Measurements from ENCODE around the gene CEP97. TPM values are rescaled to one million over a fixed set of nuclear protein-coding genes. Genes with fewer than 3 reads are reported as not detected.
"Not testable (repeated sequence)": the region's sequence is repeated elsewhere in the genome, so short reads cannot be mapped to it uniquely, and the experiment has no call there.

The CEP97 gene
- polyA plus RNA-seq, 12 donors: 11.5 to 19.5 (median 14.5) TPM; not detected in 1

GRCh38 chr3:101762041-101762646 lies 37.7 kb downstream of the CEP97 start:
- DNase-seq: no peak

- DNase-seq: not testable (repeated sequence)
Observed at GRCh38 chr3:101777745-101778281, 53.4 kb downstream of the CEP97 start.

GRCh38 chr3:101778385-101779046 lies 54.1 kb downstream of the CEP97 start:
- DNase-seq: no peak

- peak; percentile 86 for DNase-seq
Observed at GRCh38 chr3:101779047-101779821, 54.8 kb downstream of the CEP97 start, which contains the start of gene NXPE3. TSS of gene NXPE3 (plus strand) at chr3:101779211. CDS start at chr3:101785597, 6,386 bp downstream.

- no peak for DNase-seq
Observed at GRCh38 chr3:101779822-101780381, 55.5 kb downstream of the CEP97 start.

GRCh38 chr3:101780661-101781060 lies 56.2 kb downstream of the CEP97 start:
- no peak for DNase-seq

GRCh38 chr3:101781166-101781565 lies 56.8 kb downstream of the CEP97 start:
- DNase-seq: no peak

GRCh38 chr3:101784855-101785613 lies 60.6 kb downstream of the CEP97 start:
- DNase-seq: no peak

GRCh38 chr3:101791778-101792177 lies 67.4 kb downstream of the CEP97 start:
- no peak for DNase-seq

GRCh38 chr3:101796077-101796680 lies 71.8 kb downstream of the CEP97 start:
- no peak for DNase-seq

GRCh38 chr3:101801174-101801573 lies 76.8 kb downstream of the CEP97 start:
- no peak for DNase-seq

GRCh38 chr3:101802179-101802578 lies 77.8 kb downstream of the CEP97 start:
- DNase-seq: no peak

GRCh38 chr3:101803173-101803782 lies 78.9 kb downstream of the CEP97 start:
- peak; percentile 68 for DNase-seq

- DNase-seq: no peak
Observed at GRCh38 chr3:101803939-101804338, 79.5 kb downstream of the CEP97 start.

- no peak for DNase-seq
Observed at GRCh38 chr3:101806491-101806890, 82.1 kb downstream of the CEP97 start.

GRCh38 chr3:101807888-101808287 lies 83.5 kb downstream of the CEP97 start:
- no peak for DNase-seq

GRCh38 chr3:101809178-101810021 lies 85.0 kb downstream of the CEP97 start:
- peak; percentile 30 for DNase-seq

- peak; percentile 10 for DNase-seq
Observed at GRCh38 chr3:101810022-101810418, 85.6 kb downstream of the CEP97 start.

GRCh38 chr3:101811875-101812274 lies 87.5 kb downstream of the CEP97 start:
- DNase-seq: no peak

All from muscle of arm (tissue), 12 donors.